ENCODE data around the gene DNAJC5.

DNAJC5 gene

DNA sequence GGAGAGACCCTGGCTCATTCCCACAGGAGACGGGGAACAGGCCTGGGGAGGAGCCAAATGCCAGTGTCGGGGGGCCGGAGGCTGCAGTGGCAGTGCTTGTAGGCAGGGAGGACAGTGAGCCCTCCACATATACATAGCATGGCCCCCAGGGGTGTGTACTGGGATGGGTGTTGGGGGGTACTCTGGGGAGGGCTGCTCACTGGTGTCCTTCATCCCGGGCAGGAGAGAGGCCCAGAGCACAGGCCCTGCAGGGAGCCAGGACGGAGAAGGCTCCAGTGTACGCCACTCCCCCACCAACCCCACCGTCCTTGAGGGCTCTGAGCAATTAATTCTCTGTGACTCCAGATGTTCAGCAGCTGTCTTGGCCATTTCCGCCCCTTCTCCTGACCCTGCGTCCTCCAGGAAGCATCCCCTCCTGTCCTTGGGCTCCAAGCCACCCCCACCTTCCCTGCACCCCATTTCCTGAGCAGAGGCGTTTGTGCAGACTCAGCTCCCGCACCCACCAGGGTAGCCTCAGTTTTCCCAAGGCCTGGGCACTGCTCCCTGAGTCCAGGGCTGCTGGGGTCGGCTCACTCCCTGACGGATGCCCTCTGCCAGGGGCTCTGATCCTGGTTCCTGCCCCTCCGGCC lies 37.0 kb upstream of the DNAJC5 start:
- Histone ChIP-seq H3K27ac (ENCODE audit: low read depth, low read length) (no peak overlapping the region), H2BK12ac (ENCODE audit: low read length) (peak overlapping the region; percentile 23), H4K91ac (ENCODE audit: low read depth, low read length) (peak overlapping the region; percentile 73), H2AFZ (ENCODE audit: insufficient read depth, low read length, poor library complexity) (peak overlapping the region; percentile 18), H3K14ac (ENCODE audit: low read length) (peak overlapping the region; percentile 10), H3K4me2 (ENCODE audit: low read length) (no peak overlapping the region), H3K9ac (ENCODE audit: low read length) (no peak overlapping the region), H2AK5ac (ENCODE audit: low read length) (peak overlapping the region; percentile 25), H2BK5ac (ENCODE audit: low read depth, low read length, poor library complexity) (peak overlapping the region; percentile 10), H3K27me3 (ENCODE audit: insufficient read depth, low read length) (no peaks in the 10 kb centered on the region), H3K4ac (ENCODE audit: low read depth, low read length) (no peak overlapping the region), H3K79me2 (ENCODE audit: control insufficient read depth, insufficient read depth, low read length, poor library complexity) (no peaks in the 10 kb centered on the region), H3K79me1 (ENCODE audit: low read length) (peaks cover 21% of the 10 kb centered on the region), H3K18ac (ENCODE audit: low read length) (no peak overlapping the region), H4K8ac (ENCODE audit: low read depth, low read length) (peak overlapping the region; percentile 30), H3K9me3 (ENCODE audit: insufficient read depth, low read depth, low read length) (peaks cover 3% of the 10 kb centered on the region), H3K4me3 (ENCODE audit: low read depth, low read length) (no peak overlapping the region), H3K36me3 (ENCODE audit: control insufficient read depth in 1 of 2, insufficient read depth in 2 of 2, low read length in 2 of 2) (peaks cover 16% of the 10 kb centered on the region in 2 experiments), H3K4me1 (ENCODE audit: control insufficient read depth in 1 of 2, insufficient read depth in 2 of 2, low read length in 2 of 2) (peaks cover 36 to 50% of the 10 kb centered on the region in 2 experiments), H2BK120ac (ENCODE audit: insufficient read depth, low read length, poor library complexity) (peak overlapping the region; percentile 29), H3K23ac (ENCODE audit: low read length) (no peak overlapping the region), H4K12ac (ENCODE audit: low read depth, low read length) (no peak overlapping the region)
- no CpG with 5 or more reads among the region's 14 CpGs for WGBS (ENCODE audit: extremely low coverage, insufficient coverage, insufficient read length)
- DNase-seq: no peak

DNA sequence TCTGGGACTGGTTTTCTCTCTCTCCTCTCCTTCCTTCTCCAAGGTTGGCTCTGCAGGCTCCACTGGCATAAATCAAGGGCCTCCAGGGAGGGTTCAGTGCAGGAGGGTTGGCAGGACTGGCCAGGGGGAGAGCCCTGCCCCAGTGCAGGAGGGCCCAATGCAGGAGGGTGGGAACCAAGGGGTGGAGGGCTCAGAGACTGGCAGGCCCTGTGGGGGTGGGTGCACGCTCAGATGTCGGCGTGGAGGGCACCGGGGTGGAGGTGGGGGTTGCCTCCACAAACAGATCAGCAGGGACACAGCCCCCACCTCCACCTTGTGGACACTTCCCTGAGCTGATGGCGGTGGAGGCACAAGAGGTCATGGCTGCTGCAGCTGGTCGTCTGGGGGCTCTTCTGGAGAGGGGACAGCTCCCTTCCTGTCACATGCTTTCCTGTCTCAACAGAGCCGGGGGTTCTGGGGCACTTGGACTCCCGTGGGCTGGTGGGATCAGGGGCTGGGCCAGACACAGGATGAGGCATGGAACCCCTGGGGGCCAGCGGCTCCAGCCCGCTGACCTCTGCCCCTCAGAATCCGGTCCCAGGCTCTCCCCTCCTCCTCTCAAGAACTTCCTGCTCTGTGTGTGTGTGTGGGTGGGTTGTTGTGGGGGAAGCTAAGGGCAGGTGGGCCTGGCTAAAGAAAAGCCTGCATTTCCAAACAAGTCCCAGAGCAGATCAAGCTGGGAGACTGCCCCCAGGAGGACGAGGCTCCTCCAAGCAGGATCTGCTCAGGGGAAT lies 36.3 kb upstream of the DNAJC5 start:
- Histone ChIP-seq H4K8ac (ENCODE audit: low read depth, low read length) (peak overlapping the region; percentile 43), H3K4me2 (ENCODE audit: low read length) (peak overlapping the region; percentile 41), H3K36me3 (ENCODE audit: control insufficient read depth in 1 of 2, insufficient read depth in 2 of 2, low read length in 2 of 2) (peaks cover 16% of the 10 kb centered on the region in 2 experiments), H3K9ac (ENCODE audit: low read length) (no peak overlapping the region), H2BK12ac (ENCODE audit: low read length) (peak overlapping the region; percentile 19), H3K4ac (ENCODE audit: low read depth, low read length) (no peak overlapping the region), H3K4me1 (ENCODE audit: control insufficient read depth in 1 of 2, insufficient read depth in 2 of 2, low read length in 2 of 2) (peaks cover 38 to 53% of the 10 kb centered on the region in 2 experiments), H2AK5ac (ENCODE audit: low read length) (peak overlapping the region; percentile 25), H3K23ac (ENCODE audit: low read length) (no peak overlapping the region), H4K12ac (ENCODE audit: low read depth, low read length) (no peak overlapping the region), H3K14ac (ENCODE audit: low read length) (peak overlapping the region; percentile 10), H4K91ac (ENCODE audit: low read depth, low read length) (peak overlapping the region; percentile 73), H3K9me3 (ENCODE audit: insufficient read depth, low read depth, low read length) (peaks cover 2% of the 10 kb centered on the region), H3K79me2 (ENCODE audit: control insufficient read depth, insufficient read depth, low read length, poor library complexity) (no peaks in the 10 kb centered on the region), H3K27me3 (ENCODE audit: insufficient read depth, low read length) (no peaks in the 10 kb centered on the region), H3K27ac (ENCODE audit: low read depth, low read length) (peak overlapping the region; percentile 14), H2BK5ac (ENCODE audit: low read depth, low read length, poor library complexity) (peak overlapping the region; percentile 10), H2BK120ac (ENCODE audit: insufficient read depth, low read length, poor library complexity) (peak overlapping the region; percentile 29), H3K79me1 (ENCODE audit: low read length) (peaks cover 21% of the 10 kb centered on the region), H2AFZ (ENCODE audit: insufficient read depth, low read length, poor library complexity) (peak overlapping the region; percentile 18), H3K4me3 (ENCODE audit: low read depth, low read length) (no peak overlapping the region), H3K18ac (ENCODE audit: low read length) (peak overlapping the region; percentile 3)
- DNase-seq: no peak
- WGBS (ENCODE audit: extremely low coverage, insufficient coverage, insufficient read length): no CpG with 5 or more reads among the region's 12 CpGs

GRCh38 chr20:63859166-63859699 lies 35.7 kb upstream of the DNAJC5 start:
- Histone ChIP-seq H3K27me3 (ENCODE audit: insufficient read depth, low read length) (no peaks in the 10 kb centered on the region), H2AK5ac (ENCODE audit: low read length) (no peak overlapping the region), H2BK5ac (ENCODE audit: low read depth, low read length, poor library complexity) (no peak overlapping the region), H3K9me3 (ENCODE audit: insufficient read depth, low read depth, low read length) (no peaks in the 10 kb centered on the region), H2BK120ac (ENCODE audit: insufficient read depth, low read length, poor library complexity) (no peak overlapping the region), H3K18ac (ENCODE audit: low read length) (no peak overlapping the region), H3K36me3 (ENCODE audit: control insufficient read depth in 1 of 2, insufficient read depth in 2 of 2, low read length in 2 of 2) (peaks cover 16% of the 10 kb centered on the region in 2 experiments), H4K8ac (ENCODE audit: low read depth, low read length) (no peak overlapping the region), H3K79me1 (ENCODE audit: low read length) (peaks cover 17% of the 10 kb centered on the region), H4K12ac (ENCODE audit: low read depth, low read length) (no peak overlapping the region), H3K79me2 (ENCODE audit: control insufficient read depth, insufficient read depth, low read length, poor library complexity) (no peaks in the 10 kb centered on the region), H4K91ac (ENCODE audit: low read depth, low read length) (peak overlapping the region; percentile 35), H3K4me3 (ENCODE audit: low read depth, low read length) (no peak overlapping the region), H3K4me1 (ENCODE audit: control insufficient read depth in 1 of 2, insufficient read depth in 2 of 2, low read length in 2 of 2) (peaks cover 33 to 50% of the 10 kb centered on the region in 2 experiments), H3K23ac (ENCODE audit: low read length) (peak overlapping the region; percentile 67), H2AFZ (ENCODE audit: insufficient read depth, low read length, poor library complexity) (no peak overlapping the region), H2BK12ac (ENCODE audit: low read length) (no peak overlapping the region), H3K4ac (ENCODE audit: low read depth, low read length) (no peak overlapping the region), H3K4me2 (ENCODE audit: low read length) (peak overlapping the region; percentile 41), H3K14ac (ENCODE audit: low read length) (no peak overlapping the region), H3K9ac (ENCODE audit: low read length) (no peak overlapping the region), H3K27ac (ENCODE audit: low read depth, low read length) (peak overlapping the region; percentile 14)
- no peak for DNase-seq
- WGBS (ENCODE audit: extremely low coverage, insufficient coverage, insufficient read length): no CpG with 5 or more reads among the region's 7 CpGs

DNA sequence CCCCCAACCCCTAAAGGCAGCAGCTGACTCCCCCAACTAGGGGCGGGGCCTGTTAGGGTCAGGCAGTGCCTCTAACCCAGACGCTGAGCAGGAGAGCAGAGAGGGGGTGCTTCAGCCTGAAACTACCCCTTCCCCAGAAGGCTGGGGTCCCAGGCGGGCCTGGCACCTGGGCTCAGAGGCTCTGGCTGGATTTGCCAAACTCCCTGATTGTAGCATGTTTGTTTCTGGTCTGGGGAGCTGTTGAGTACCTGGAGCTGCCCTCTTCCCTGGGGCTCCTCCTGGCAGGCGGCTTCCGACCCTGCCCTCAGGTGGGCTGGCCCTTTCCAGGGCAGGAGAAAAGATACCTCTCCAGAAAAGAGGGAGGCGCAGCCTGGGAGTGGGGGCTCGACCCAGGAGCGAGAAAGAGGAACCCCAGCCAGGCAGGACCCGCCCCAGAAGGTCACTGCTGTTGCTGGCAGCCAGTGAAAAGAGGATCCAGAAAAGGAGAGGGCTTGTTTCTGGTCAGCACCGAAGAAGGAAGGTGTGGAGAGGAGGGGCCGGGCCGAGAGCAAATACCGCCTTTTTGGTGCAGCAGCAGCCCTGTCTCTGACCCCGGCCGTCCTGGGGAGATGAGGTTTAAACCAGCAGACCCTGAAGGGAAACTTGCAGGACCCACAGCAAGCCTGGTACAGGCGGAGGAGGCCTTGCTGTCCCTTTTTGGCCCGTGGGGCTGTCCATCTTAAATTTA lies 34.4 kb upstream of the DNAJC5 start:
- H2BK5ac ChIP-seq (ENCODE audit: low read depth, low read length, poor library complexity): no peak overlapping the region
- peak overlapping the region; percentile 11 for H4K91ac ChIP-seq (ENCODE audit: low read depth, low read length)
- H3K4me1 ChIP-seq (ENCODE audit: control insufficient read depth in 1 of 2, insufficient read depth in 2 of 2, low read length in 2 of 2): peaks cover 24 to 39% of the 10 kb centered on the region in 2 experiments
- H3K79me1 ChIP-seq (ENCODE audit: low read length): peaks cover 19% of the 10 kb centered on the region
- no peak overlapping the region for H3K4ac ChIP-seq (ENCODE audit: low read depth, low read length)
- no peak overlapping the region for H3K18ac ChIP-seq (ENCODE audit: low read length)
- no peak overlapping the region for H3K14ac ChIP-seq (ENCODE audit: low read length)
- DNase-seq: no peak
- no peak overlapping the region for H2AFZ ChIP-seq (ENCODE audit: insufficient read depth, low read length, poor library complexity)
- H3K79me2 ChIP-seq (ENCODE audit: control insufficient read depth, insufficient read depth, low read length, poor library complexity): peaks cover 6% of the 10 kb centered on the region
- no CpG with 5 or more reads among the region's 17 CpGs for WGBS (ENCODE audit: extremely low coverage, insufficient coverage, insufficient read length)
- H3K9ac ChIP-seq (ENCODE audit: low read length): no peak overlapping the region
- H3K9me3 ChIP-seq (ENCODE audit: insufficient read depth, low read depth, low read length): no peaks in the 10 kb centered on the region
- no peak overlapping the region for H4K12ac ChIP-seq (ENCODE audit: low read depth, low read length)
- no peak overlapping the region for H3K4me3 ChIP-seq (ENCODE audit: low read depth, low read length)
- no peak overlapping the region for H2BK120ac ChIP-seq (ENCODE audit: insufficient read depth, low read length, poor library complexity)
- no peak overlapping the region for H2BK12ac ChIP-seq (ENCODE audit: low read length)
- H3K27ac ChIP-seq (ENCODE audit: low read depth, low read length): no peak overlapping the region
- H3K27me3 ChIP-seq (ENCODE audit: insufficient read depth, low read length): no peaks in the 10 kb centered on the region
- H4K8ac ChIP-seq (ENCODE audit: low read depth, low read length): no peak overlapping the region
- H3K23ac ChIP-seq (ENCODE audit: low read length): no peak overlapping the region
- H2AK5ac ChIP-seq (ENCODE audit: low read length): no peak overlapping the region
- no peak overlapping the region for H3K4me2 ChIP-seq (ENCODE audit: low read length)
- peaks cover 16% of the 10 kb centered on the region in 2 experiments for H3K36me3 ChIP-seq (ENCODE audit: control insufficient read depth in 1 of 2, insufficient read depth in 2 of 2, low read length in 2 of 2)
